A549 (cell line): ENCODE results near the gene HSP90B1. TPM values are rescaled to one million over a fixed set of nuclear protein-coding genes. Genes with fewer than 3 reads are reported as not detected.
A peak's percentile ranks its signal among the peaks of the same experiment; 100 is the strongest.

ENCODE experiments used
- ATAC-seq, 2 experiments: fragments of 200-7000 bp in 1 of 2; fragments of >200 bp in 1 of 2; cut with Nextera tagmentation in 1 of 2; cut with Tn5 transposase in 1 of 2; 3 replicates each; pipeline versions ENCODE4 v1.8.0 to v1.9.1; 2018 to 2020; ENCODE audit warnings: mild to moderate bottlenecking in 1 of 2, moderate library complexity in 1 of 2
- CTCF ChIA-PET: fragments of 300-600 bp; sonication (Branson Sonifier 250); formaldehyde crosslinking; extraction: SDS; loops from one replicate; lab custom pipeline; 2021; ENCODE audit warnings: antibody characterized with exemption, inconsistent platforms; lab: Yijun Ruan, JAX
- POLR2A ChIA-PET: fragments of 350-600 bp; formaldehyde crosslinking; extraction: SDS; loops from one replicate; lab custom pipeline; 2021; ENCODE audit warnings: antibody characterized with exemption, inconsistent platforms; lab: Yijun Ruan, JAX
- DNase-seq, 2 experiments: peaks; one replicate each; pipeline versions ENCODE4 v3.0.0 to v3.0.0-alpha.2; 2011 to 2016; ENCODE audit warnings: low read depth in 1 of 2, low spot score in 1 of 2
- FAIRE-seq: peaks from 2 replicates; lab custom pipeline; 2011; peaks lifted over from hg19 to GRCh38; lab: Jason Lieb, UNC
- H3K27ac ChIP-seq, 2 experiments: fragments of >200 bp; sonication (Bioruptor Twin); formaldehyde crosslinking; 3 replicates each; pipeline ENCODE4 v1.5.1; 2016 to 2017
- H3K4me1 ChIP-seq: fragments of >200 bp; sonication (Bioruptor Twin); formaldehyde crosslinking; 3 replicates; pipeline ENCODE4 v1.6.1; 2016
- H3K4me2 ChIP-seq: fragments of >200 bp; sonication (Bioruptor Twin); formaldehyde crosslinking; 3 replicates; pipeline ENCODE4 v1.6.1; 2016
- H3K4me3 ChIP-seq: fragments of >200 bp; sonication (Bioruptor Twin); formaldehyde crosslinking; 3 replicates; pipeline ENCODE4 v1.5.1; 2016
- H3K9me3 ChIP-seq: fragments of >200 bp; sonication (Bioruptor Twin); formaldehyde crosslinking; 3 replicates; pipeline ENCODE4 v1.6.1; 2016
- ATOH8 ChIP-seq: fragments of 250-450 bp; sonication (Bioruptor Pico); IDR thresholded peaks from 2 replicates; pipeline ENCODE4 v1.5.0; 2020; ENCODE audit warnings: low read depth, mild to moderate bottlenecking, moderate library complexity
- BCL3 ChIP-seq: fragments of >200 bp; sonication (Bioruptor Twin); formaldehyde crosslinking; IDR thresholded peaks from 3 replicates; pipeline ENCODE4 v1.6.1; 2016
- BHLHE40 ChIP-seq: IDR thresholded peaks from 2 replicates; pipeline ENCODE4 v1.6.1; 2012; ENCODE audit warnings: low read depth, low read length, inconsistent platforms
- CHD4 ChIP-seq: fragments of 200-600 bp; sonication (generic); IDR thresholded peaks from 2 replicates; pipeline ENCODE4 v1.6.1; 2016; ENCODE audit warnings: antibody characterized with exemption, mild to moderate bottlenecking, borderline replicate concordance
- FOSB ChIP-seq: fragments of 250-450 bp; sonication (Bioruptor Pico); IDR thresholded peaks from 2 replicates; pipeline ENCODE4 v1.5.0; 2020; ENCODE audit warnings: mild to moderate bottlenecking, moderate library complexity
- FOSL2 ChIP-seq, 2 experiments: fragments of 450-650 bp in 1 of 2; fragments of >200 bp in 1 of 2; sonication (Bioruptor Twin) in 1 of 2; formaldehyde crosslinking; IDR thresholded peaks; 2 replicates each; pipeline versions ENCODE4 v1.5.0 to v1.6.1; 2016 to 2020; ENCODE audit warnings: mild to moderate bottlenecking in 1 of 2, moderate library complexity in 1 of 2
- HDAC2 ChIP-seq: fragments of 200-600 bp; sonication (generic); IDR thresholded peaks from 2 replicates; pipeline ENCODE4 v1.6.1; 2016
- HMGXB4 ChIP-seq: fragments of 250-450 bp; sonication (Bioruptor Pico); IDR thresholded peaks from 2 replicates; pipeline ENCODE4 v1.5.0; 2021; ENCODE audit warnings: mild to moderate bottlenecking, moderate library complexity, borderline replicate concordance
- HOXB13 ChIP-seq: fragments of 250-450 bp; sonication (Bioruptor Pico); IDR thresholded peaks from 2 replicates; pipeline ENCODE4 v1.5.0; 2020; ENCODE audit warnings: low read depth, mild to moderate bottlenecking, moderate library complexity
- JUNB ChIP-seq: fragments of >200 bp; sonication (Bioruptor Twin); formaldehyde crosslinking; IDR thresholded peaks from 2 replicates; pipeline ENCODE4 v1.6.1; 2016
- KDM1A ChIP-seq: fragments of 200-600 bp; sonication (generic); IDR thresholded peaks from 2 replicates; pipeline ENCODE4 v1.6.1; 2016; ENCODE audit warnings: low read depth, mild to moderate bottlenecking
- KDM5A ChIP-seq: fragments of 200-600 bp; sonication (generic); IDR thresholded peaks from 2 replicates; pipeline ENCODE4 v1.6.1; 2016; ENCODE audit warnings: antibody characterized with exemption, mild to moderate bottlenecking
- MAX ChIP-seq: IDR thresholded peaks from 2 replicates; pipeline ENCODE4 v1.6.1; 2012
- MYC ChIP-seq: IDR thresholded peaks from 2 replicates; pipeline ENCODE4 v1.6.1; 2012; ENCODE audit warnings: mild to moderate bottlenecking, inconsistent platforms, low read length, improper control_type of control experiment, borderline replicate concordance
- NR3C1 ChIP-seq: fragments of >200 bp; sonication (Bioruptor Twin); formaldehyde crosslinking; IDR thresholded peaks from 3 replicates; pipeline ENCODE4 v1.6.1; 2017
- PBX3 ChIP-seq: IDR thresholded peaks from 2 replicates; pipeline ENCODE4 v1.6.1; 2012
- PHF8 ChIP-seq: fragments of 200-600 bp; sonication (generic); IDR thresholded peaks from 2 replicates; pipeline ENCODE4 v1.6.1; 2016; ENCODE audit warnings: low read depth, mild to moderate bottlenecking, antibody characterized with exemption, moderate library complexity, borderline replicate concordance
- RARB ChIP-seq: fragments of 250-450 bp; sonication (Bioruptor Pico); IDR thresholded peaks from 2 replicates; pipeline ENCODE4 v1.8.0; 2021; ENCODE audit warnings: mild to moderate bottlenecking, moderate library complexity
- RFX5 ChIP-seq: fragments of 450-650 bp; IDR thresholded peaks from 2 replicates; pipeline ENCODE4 v1.7.1; 2014; ENCODE audit warnings: antibody characterized with exemption, mild to moderate bottlenecking, moderate library complexity
- RNF2 ChIP-seq: fragments of 200-600 bp; sonication (generic); IDR thresholded peaks from 2 replicates; pipeline ENCODE4 v1.6.1; 2016; ENCODE audit warnings: low read depth, mild to moderate bottlenecking, antibody characterized with exemption, moderate library complexity, borderline replicate concordance
- SMC3 ChIP-seq: fragments of >200 bp; sonication (Bioruptor Twin); formaldehyde crosslinking; IDR thresholded peaks from 3 replicates; pipeline ENCODE4 v1.6.1; 2018; ENCODE audit warnings: inconsistent platforms
- TFCP2L1 ChIP-seq: fragments of 250-450 bp; sonication (Bioruptor Pico); IDR thresholded peaks from 2 replicates; pipeline ENCODE4 v1.5.0; 2021; ENCODE audit warnings: mild to moderate bottlenecking
- TP53 ChIP-seq: fragments of 250-450 bp; sonication (Bioruptor Pico); IDR thresholded peaks from 2 replicates; pipeline ENCODE4 v1.5.0; 2021; ENCODE audit warnings: mild to moderate bottlenecking, moderate library complexity
- ZFP36 ChIP-seq: fragments of 450-650 bp; IDR thresholded peaks from 2 replicates; pipeline ENCODE4 v1.6.1; 2014; ENCODE audit warnings: borderline replicate concordance; ENCODE audit not compliant: partially characterized antibody
- ZSCAN20 ChIP-seq: fragments of 250-450 bp; sonication (Bioruptor Pico); IDR thresholded peaks from 2 replicates; pipeline ENCODE4 v1.8.0; 2022; ENCODE audit warnings: mild to moderate bottlenecking, moderate library complexity
- WGBS: methylation state at CpG from one replicate; pipeline ENCODE4 v1.1.6; 2017; ENCODE audit errors: missing lambda C conversion rate; 5-methylcytosine and 5-hydroxymethylcytosine counted together
- polyA plus RNA-seq, 4 experiments: library from polyadenylated mRNA; depleted of rRNA in 3 of 4; stranded (reverse); fragments of >200 nt; fragmentation: RNase III in 1 of 4; extraction: RNeasy Plus Mini Kit Qiagen cat#74134 plus additional on column Dnase treatment in 1 of 4; gene quantifications; 2 replicates in 3 of 4; 3 replicates in 1 of 4; pipeline ENCODE4 v1.2.3, GENCODE V29; 2011 to 2017

HSP90B1 gene
- polyA plus RNA-seq, 2 of the 4 experiments (the other 2 are of a cell fraction): 624 to 915 TPM

- ATAC-seq: no peak
- FAIRE-seq: no peak
- Histone ChIP-seq H3K27ac (peak overlapping the region; percentile 93 to 94), H3K4me1 (peaks cover 32% of the 10 kb centered on the region), H3K4me2 (peak overlapping the region; percentile 79), H3K9me3 (no peaks in the 10 kb centered on the region), H3K4me3 (peak overlapping the region; percentile 79)
- POLR2A ChIA-PET: interaction anchor here (1.5 to 3.4 kb wide), 7 partner anchors 9 to 144 kb away, joined by 5 to 43 read pairs (median 17); partner anchors contain the start of genes GLT8D2, HCFC2, HSP90B1 and NT5DC3
- TF ChIP-seq JUNB: no peak
- no peak for TF ChIP-seq NR3C1
- no peak for TF ChIP-seq TFCP2L1 (CRISPR knock-in tag)
- TF ChIP-seq MYC: no peak
- no peak; the same call in 1 of the 2 replicates for TF ChIP-seq PHF8
- TF ChIP-seq ZSCAN20 (CRISPR knock-in tag): no peak
- no peak for TF ChIP-seq HOXB13 (CRISPR knock-in tag)
- WGBS: 18% methylated on average over 3 of the region's 3 CpGs
- no peak for DNase-seq
- CTCF ChIA-PET: interaction anchor here (1.5 to 3.2 kb wide), 3 partner anchors 11 to 144 kb away, joined by 3 to 16 read pairs (median 6); partner anchors contain the start of gene HCFC2
Observed at GRCh38 chr12:103964805-103965204, 34.6 kb downstream of the HSP90B1 start.

- CTCF ChIA-PET: interaction anchor here (2.2 to 3.2 kb wide), 2 partner anchors 99 to 144 kb away, joined by 6 to 16 read pairs; partner anchors contain the start of gene HCFC2
- WGBS: 2% methylated on average over 11 of the region's 11 CpGs
- peak overlapping the region; percentile 79 for H3K4me2 ChIP-seq
- ATAC-seq (0 out of 6 replicates have a peak, but pooled peaks of 1 of the 2 experiments have one; percentile 0), DNase-seq (no peak)
- no peaks in the 10 kb centered on the region for H3K9me3 ChIP-seq
- H3K4me1 ChIP-seq: peaks cover 29% of the 10 kb centered on the region
- peak overlapping the region; percentile 93 to 94 for H3K27ac ChIP-seq
- POLR2A ChIA-PET: interaction anchor here (0.8 to 3.4 kb wide), 19 partner anchors 9 to 212 kb away, joined by 3 to 43 read pairs (median 6); partner anchors contain the start of genes GLT8D2, HCFC2, HSP90B1 and NFYB
- TF ChIP-seq FOSB (CRISPR knock-in tag): 0 out of 2 replicates have a peak, but pooled peaks have one; percentile 61
- TF ChIP-seq CHD4: no peak
- TF ChIP-seq, all 56 proteins: peak for 1
- H3K4me3 ChIP-seq: peak overlapping the region; percentile 79
- no peak for FAIRE-seq
Observed at GRCh38 chr12:103965255-103965589, 35.0 kb downstream of the HSP90B1 start.

GRCh38 chr12:103965590-103966504, 35.6 kb downstream of the HSP90B1 start, which contains the start of gene TDG:
Gene TDG, plus strand, starts transcription at chr12:103965872. Its CDS starts 166 bp downstream, at chr12:103966038.
- ATAC-seq (peak; percentile 99), DNase-seq (peak; percentile 95 to 100), FAIRE-seq (no peak)
- WGBS: 9% methylated on average over 51 of the region's 64 CpGs
- peak within 1 kb of the TSS; percentile 79 for H3K4me3 ChIP-seq
- H3K4me2 ChIP-seq: peak within 1 kb of the TSS; percentile 94
- H3K9me3 ChIP-seq: no peaks in the 10 kb centered on the region
- ChIA-PET CTCF (interaction anchor here (1.1 to 3.2 kb wide), 3 partner anchors 11 to 143 kb away, joined by 4 to 16 read pairs (median 6); partner anchors contain the start of gene HCFC2), POLR2A (interaction anchor here (0.5 to 3.4 kb wide), 21 partner anchors 9 to 212 kb away, joined by 3 to 43 read pairs (median 5); partner anchors contain the start of genes GLT8D2, HCFC2, HSP90B1 and NFYB)
- H3K4me1 ChIP-seq: peaks cover 29% of the 10 kb centered on the region
- H3K27ac ChIP-seq: peak within 1 kb of the TSS; percentile 93 to 94
- peak; percentile 57; the same call in 1 of the 2 replicates for TF ChIP-seq TP53 (CRISPR knock-in tag)
- TF ChIP-seq BCL3: peak; percentile 89; the same call in 1 of the 3 replicates
- no peak for TF ChIP-seq HMGXB4 (CRISPR knock-in tag)
- peak; percentile 43; the same call in 1 of the 2 replicates for TF ChIP-seq BHLHE40
- TF ChIP-seq RARB (CRISPR knock-in tag): no peak
- 0 out of 2 replicates have a peak, but pooled peaks have one; percentile 7 for TF ChIP-seq ATOH8
- peak; percentile 48; the same call in 1 of the 2 replicates for TF ChIP-seq KDM5A
- TF ChIP-seq SMC3: peak; percentile 36; the same call in 1 of the 3 replicates
- TF ChIP-seq RNF2: no peak
- peak; percentile 99 for TF ChIP-seq PHF8
- TF ChIP-seq RFX5: peak; percentile 50; the same call in 1 of the 2 replicates
- no peak for TF ChIP-seq PBX3
- TF ChIP-seq FOSB (CRISPR knock-in tag): no peak
- TF ChIP-seq KDM1A: 0 out of 2 replicates have a peak, but pooled peaks have one; percentile 23
- TF ChIP-seq HDAC2: 0 out of 2 replicates have a peak, but pooled peaks have one; percentile 38
- TF ChIP-seq ZFP36: no peak
- peak; percentile 75 for TF ChIP-seq MYC
- peak; percentile 95 for TF ChIP-seq MAX
- no peak for TF ChIP-seq FOSL2 (IDR thresholded peaks at IDR 0.05)
- peak; percentile 45 for TF ChIP-seq FOSL2 (CRISPR knock-in tag; IDR thresholded peaks at IDR 0.05)
